Measurements from ENCODE around the gene SPHK2.
A peak's percentile ranks its signal among the peaks of the same experiment; 100 is the strongest.
"Not testable (repeated sequence)": the region's sequence is repeated elsewhere in the genome, so short reads cannot be mapped to it uniquely, and the experiment has no call there.

The SPHK2 gene

DNA sequence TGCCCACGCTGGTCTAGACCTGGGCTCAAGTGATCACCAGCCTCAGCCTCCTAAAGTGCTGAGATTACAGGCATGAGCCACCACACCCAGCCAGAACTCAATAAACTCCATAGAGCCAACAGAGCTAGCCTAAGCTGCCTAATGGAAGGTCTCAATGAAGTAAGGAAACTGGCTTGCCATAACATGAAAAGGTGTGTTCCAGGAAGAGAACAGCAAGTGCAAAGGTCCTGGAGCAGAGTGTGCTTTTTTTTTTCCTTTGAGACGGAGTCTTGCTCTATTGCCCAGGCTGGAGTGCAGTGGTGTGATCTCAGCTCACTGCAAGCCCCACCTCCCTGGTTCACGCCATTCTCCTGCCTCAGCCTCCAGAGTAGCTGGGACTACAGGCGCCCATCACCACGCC, 38.5 kb downstream of the SPHK2 start:
- in situ Hi-C loops (cut with MboI; ENCODE audit: low sequenced_read_pairs); DNase-seq (ENCODE audit: low spot score in 2 of 2); H3K27me3 ChIP-seq (ENCODE audit: low read depth); H3K4me3 ChIP-seq; H3K36me3 ChIP-seq (replicated peaks); H3K4me1 ChIP-seq; H3K9me3 ChIP-seq: not testable (repeated sequence)

DNA sequence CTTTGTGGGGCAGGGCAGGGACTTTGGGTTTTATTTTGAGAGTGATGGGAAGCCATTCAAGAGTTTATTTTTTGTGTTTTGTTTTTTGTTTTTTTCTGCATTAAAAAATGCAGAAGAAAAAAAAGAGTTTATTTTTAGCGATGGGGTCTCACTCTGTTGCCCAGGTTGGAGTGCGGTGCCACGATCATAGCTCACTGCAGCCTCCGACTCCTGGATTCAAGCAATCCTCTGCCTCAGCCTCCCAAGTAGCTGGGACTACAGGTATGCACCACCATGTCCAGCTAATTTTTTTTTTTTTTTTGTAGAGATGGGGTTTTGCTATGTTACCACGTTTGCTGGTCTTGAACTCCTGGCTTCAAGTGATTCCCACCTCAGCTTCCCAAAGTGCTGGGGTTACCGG, 39.2 kb downstream of the SPHK2 start:
- in situ Hi-C loops (cut with MboI; ENCODE audit: low sequenced_read_pairs), result no loop called here
- no peak overlapping the region for H3K4me3 ChIP-seq
- no peak for DNase-seq (ENCODE audit: low spot score in 2 of 2)
- no peaks in the 10 kb centered on the region for H3K27me3 ChIP-seq (ENCODE audit: low read depth)
- no peaks in the 10 kb centered on the region for H3K9me3 ChIP-seq
- H3K4me1 ChIP-seq, result peaks cover 7% of the 10 kb centered on the region; the same call in 1 of the 2 replicates
- no peaks in the 10 kb centered on the region for H3K36me3 ChIP-seq (replicated peaks)

DNA sequence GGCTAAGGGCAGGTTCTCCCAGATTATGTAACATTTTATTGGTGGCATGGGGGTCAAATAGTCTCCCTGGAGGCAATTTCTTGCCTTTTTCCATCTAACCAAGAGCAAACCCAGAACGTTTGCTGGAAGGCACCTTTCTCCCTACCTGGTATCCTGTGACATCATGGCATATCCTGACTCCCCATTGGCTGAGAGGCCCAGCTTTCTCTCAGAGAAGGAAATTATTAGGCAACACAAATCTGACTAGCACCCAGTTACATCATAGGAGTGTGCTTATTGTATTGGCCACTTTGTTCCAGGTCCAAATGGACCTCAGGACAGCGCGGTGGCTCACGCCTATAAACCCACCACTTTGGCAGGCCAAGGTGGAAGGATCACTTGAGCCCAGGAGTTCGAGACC, 40.5 kb downstream of the SPHK2 start:
- Histone ChIP-seq H3K36me3 (replicated peaks) (no peaks in the 10 kb centered on the region), H3K4me1 (peaks cover 7% of the 10 kb centered on the region; the same call in 1 of the 2 replicates), H3K27me3 (ENCODE audit: low read depth) (no peaks in the 10 kb centered on the region), H3K4me3 (no peak overlapping the region), H3K9me3 (no peaks in the 10 kb centered on the region)
- DNase-seq (ENCODE audit: low spot score in 2 of 2), result no peak
- in situ Hi-C loops (cut with MboI; ENCODE audit: low sequenced_read_pairs), result no loop called here

GRCh38 chr19:48660852-48661710, 41.8 kb downstream of the SPHK2 start:
- DNase-seq (ENCODE audit: low spot score in 2 of 2), result peak; percentile 59 to 91
- Histone ChIP-seq H3K4me3 (no peak overlapping the region), H3K9me3 (no peaks in the 10 kb centered on the region), H3K36me3 (replicated peaks) (no peaks in the 10 kb centered on the region), H3K27me3 (ENCODE audit: low read depth) (no peaks in the 10 kb centered on the region), H3K4me1 (peaks cover 7% of the 10 kb centered on the region; the same call in 1 of the 2 replicates)
- in situ Hi-C loops (cut with MboI; ENCODE audit: low sequenced_read_pairs), result no loop called here

DNA sequence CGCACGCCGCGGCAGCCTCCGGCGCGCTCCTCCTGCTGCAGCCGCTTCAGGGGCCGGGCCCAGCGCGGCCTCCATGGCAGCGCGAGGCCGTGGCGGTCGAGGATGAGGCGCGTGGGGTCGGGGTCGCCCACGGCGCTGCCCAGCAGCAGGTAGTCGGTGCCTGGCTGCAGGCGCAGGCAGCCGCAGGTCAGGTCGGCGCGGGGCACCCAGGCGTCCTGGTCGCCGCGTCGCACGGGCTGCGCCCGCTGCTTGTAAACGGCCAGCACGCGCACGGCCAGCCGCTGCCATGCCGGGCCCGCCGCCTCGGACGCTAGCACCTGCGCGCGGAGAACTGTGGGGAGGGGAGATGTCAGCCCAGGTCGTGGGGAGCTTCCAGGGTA, 42.4 kb downstream of the SPHK2 start:
- no peaks in the 10 kb centered on the region for H3K27me3 ChIP-seq (ENCODE audit: low read depth)
- in situ Hi-C loops (cut with MboI; ENCODE audit: low sequenced_read_pairs), result no loop called here
- DNase-seq (ENCODE audit: low spot score in 2 of 2), result no peak
- H3K4me3 ChIP-seq, result no peak overlapping the region
- H3K36me3 ChIP-seq (replicated peaks), result no peaks in the 10 kb centered on the region
- peaks cover 7% of the 10 kb centered on the region; the same call in 1 of the 2 replicates for H3K4me1 ChIP-seq
- H3K9me3 ChIP-seq, result no peaks in the 10 kb centered on the region

GRCh38 chr19:48663667-48664066, 44.4 kb downstream of the SPHK2 start:
- H3K9me3 ChIP-seq, result no peaks in the 10 kb centered on the region
- no peaks in the 10 kb centered on the region for H3K36me3 ChIP-seq (replicated peaks)
- DNase-seq (ENCODE audit: low spot score in 2 of 2), result no peak
- no peak overlapping the region for H3K4me3 ChIP-seq
- in situ Hi-C loops (cut with MboI; ENCODE audit: low sequenced_read_pairs), result no loop called here
- peaks cover 7% of the 10 kb centered on the region; the same call in 1 of the 2 replicates for H3K4me1 ChIP-seq
- no peaks in the 10 kb centered on the region for H3K27me3 ChIP-seq (ENCODE audit: low read depth)

DNA sequence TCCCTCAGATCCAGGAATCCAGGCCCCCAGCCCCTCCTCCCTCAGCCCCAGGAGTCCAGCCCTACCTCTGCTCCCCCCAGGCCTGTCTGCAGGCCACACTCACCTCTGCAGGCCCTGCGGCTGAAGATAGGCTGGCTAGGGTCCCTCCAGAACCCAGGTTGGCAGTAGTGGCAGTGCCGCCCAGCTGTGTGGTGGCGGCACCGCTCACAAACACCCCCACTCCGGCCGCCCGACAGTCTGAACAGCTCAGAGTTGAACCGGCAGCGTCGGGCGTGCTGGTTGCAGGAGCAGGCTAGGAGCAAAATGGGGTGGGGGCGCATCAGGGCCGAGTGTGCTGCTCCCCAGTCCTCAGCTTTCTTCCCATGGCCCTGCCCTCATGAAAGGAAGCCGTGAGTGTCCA, 45.2 kb downstream of the SPHK2 start:
- no peak overlapping the region for H3K4me3 ChIP-seq
- peaks cover 7% of the 10 kb centered on the region; the same call in 1 of the 2 replicates for H3K4me1 ChIP-seq
- DNase-seq (ENCODE audit: low spot score in 2 of 2), result no peak
- in situ Hi-C loops (cut with MboI; ENCODE audit: low sequenced_read_pairs), result no loop called here
- no peaks in the 10 kb centered on the region for H3K36me3 ChIP-seq (replicated peaks)
- no peaks in the 10 kb centered on the region for H3K27me3 ChIP-seq (ENCODE audit: low read depth)
- no peaks in the 10 kb centered on the region for H3K9me3 ChIP-seq

GRCh38 chr19:48665786-48666185, 46.5 kb downstream of the SPHK2 start:
- Histone ChIP-seq H3K4me1 (peaks cover 4% of the 10 kb centered on the region; the same call in 1 of the 2 replicates), H3K9me3 (no peaks in the 10 kb centered on the region), H3K27me3 (ENCODE audit: low read depth) (no peaks in the 10 kb centered on the region), H3K4me3 (no peak overlapping the region), H3K36me3 (replicated peaks) (no peaks in the 10 kb centered on the region)
- in situ Hi-C loops (cut with MboI; ENCODE audit: low sequenced_read_pairs), result no loop called here
- no peak for DNase-seq (ENCODE audit: low spot score in 2 of 2)

GRCh38 chr19:48668332-48668731, 49.0 kb downstream of the SPHK2 start:
- H3K9me3 ChIP-seq, result no peaks in the 10 kb centered on the region
- DNase-seq (ENCODE audit: low spot score in 2 of 2), result no peak
- H3K4me1 ChIP-seq, result no peaks in the 10 kb centered on the region
- no peak overlapping the region for H3K4me3 ChIP-seq
- in situ Hi-C loops (cut with MboI; ENCODE audit: low sequenced_read_pairs), result no loop called here
- H3K27me3 ChIP-seq (ENCODE audit: low read depth), result no peaks in the 10 kb centered on the region
- H3K36me3 ChIP-seq (replicated peaks), result no peaks in the 10 kb centered on the region

DNA sequence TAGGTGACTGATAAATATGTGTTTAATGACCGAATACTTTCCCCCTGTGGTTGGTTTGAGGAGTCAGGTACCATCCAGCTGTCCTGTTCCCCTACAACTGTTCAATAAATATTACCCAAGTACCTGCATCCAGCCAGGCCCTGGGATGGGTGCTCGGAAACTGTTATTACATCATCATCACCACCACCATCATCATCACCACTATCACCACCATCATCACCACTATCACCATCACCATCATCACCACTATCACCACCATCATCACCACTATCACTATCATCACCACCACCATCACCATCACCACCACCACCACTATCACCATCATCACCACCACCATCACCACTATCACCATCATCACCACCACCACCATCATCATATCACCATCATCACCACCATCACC, 49.5 kb downstream of the SPHK2 start:
- Histone ChIP-seq H3K36me3 (replicated peaks) (no peaks in the 10 kb centered on the region), H3K4me3 (no peak overlapping the region), H3K4me1 (no peaks in the 10 kb centered on the region), H3K9me3 (no peaks in the 10 kb centered on the region), H3K27me3 (ENCODE audit: low read depth) (no peaks in the 10 kb centered on the region)
- in situ Hi-C loops (cut with MboI; ENCODE audit: low sequenced_read_pairs), result no loop called here
- no peak for DNase-seq (ENCODE audit: low spot score in 2 of 2)

- peaks cover under 1% of the 10 kb centered on the region; the same call in 1 of the 2 replicates for H3K4me1 ChIP-seq
- no peaks in the 10 kb centered on the region for H3K36me3 ChIP-seq (replicated peaks)
- H3K27me3 ChIP-seq (ENCODE audit: low read depth), result no peaks in the 10 kb centered on the region
- no peaks in the 10 kb centered on the region for H3K9me3 ChIP-seq
- no peak overlapping the region for H3K4me3 ChIP-seq
- DNase-seq (ENCODE audit: low spot score in 2 of 2), result no peak
- in situ Hi-C loops (cut with MboI; ENCODE audit: low sequenced_read_pairs), result no loop called here
These were observed 50.8 kb downstream of the SPHK2 start for GRCh38 chr19:48669903-48670668.

DNA sequence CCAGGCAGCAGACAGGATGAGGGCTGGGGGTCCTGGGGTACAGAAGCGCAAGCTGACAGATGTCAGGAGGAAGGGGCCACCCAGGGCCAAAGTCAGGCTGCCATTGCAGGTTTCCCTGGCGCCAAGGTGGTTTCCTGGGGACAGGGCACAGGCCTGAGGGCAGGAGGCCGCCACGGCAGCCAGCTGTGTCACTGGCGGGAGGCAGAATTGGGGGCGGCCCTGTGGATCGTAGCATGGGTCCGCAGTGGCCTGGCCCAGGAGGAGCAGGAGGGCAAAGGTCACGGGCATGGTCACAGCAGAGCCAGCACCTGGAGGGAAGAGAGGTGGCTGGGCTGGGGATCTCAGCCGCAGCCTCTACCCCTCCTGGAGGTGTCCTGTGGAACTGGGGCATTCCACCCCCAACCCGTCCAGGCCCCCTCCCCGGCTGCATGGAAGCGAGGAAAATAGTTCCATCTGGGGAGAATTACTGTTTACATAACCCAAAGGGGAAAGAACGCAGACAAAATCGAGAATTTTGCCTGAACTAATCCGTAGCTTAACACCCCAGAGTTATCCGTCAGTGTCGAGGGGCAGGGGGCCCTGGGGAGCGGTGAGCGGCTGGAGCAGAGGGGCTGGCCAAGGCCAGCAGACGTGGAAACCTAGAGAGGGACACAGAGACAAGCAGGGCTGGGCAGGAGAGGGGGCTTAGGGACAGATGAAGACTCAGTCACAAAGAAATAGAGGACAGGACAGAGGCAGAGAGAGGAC, 51.6 kb downstream of the SPHK2 start:
- in situ Hi-C loops (cut with MboI; ENCODE audit: low sequenced_read_pairs), result no loop called here
- no peak overlapping the region for H3K4me3 ChIP-seq
- no peaks in the 10 kb centered on the region for H3K27me3 ChIP-seq (ENCODE audit: low read depth)
- H3K9me3 ChIP-seq, result no peaks in the 10 kb centered on the region
- DNase-seq (ENCODE audit: low spot score in 2 of 2), result no peak
- H3K36me3 ChIP-seq (replicated peaks), result no peaks in the 10 kb centered on the region
- peaks cover 2% of the 10 kb centered on the region; the same call in 1 of the 2 replicates for H3K4me1 ChIP-seq

- in situ Hi-C loops (cut with MboI; ENCODE audit: low sequenced_read_pairs), result no loop called here
- Histone ChIP-seq H3K36me3 (replicated peaks) (no peaks in the 10 kb centered on the region), H3K27me3 (ENCODE audit: low read depth) (no peaks in the 10 kb centered on the region), H3K4me1 (peaks cover 2% of the 10 kb centered on the region; the same call in 1 of the 2 replicates), H3K4me3 (no peak overlapping the region), H3K9me3 (no peaks in the 10 kb centered on the region)
- no peak for DNase-seq (ENCODE audit: low spot score in 2 of 2)
These were observed 52.2 kb downstream of the SPHK2 start for GRCh38 chr19:48671446-48671995.
